SIG-M5 (cell line): ENCODE results near the gene GNG7.
"Not testable (repeated sequence)": the region's sequence is repeated elsewhere in the genome, so short reads cannot be mapped to it uniquely, and the experiment has no call there.

Experiments
- DNase-seq: peaks from one replicate; lab custom pipeline; 2025; lab: John Stamatoyannopoulos, UW

Gene GNG7

GRCh38 chr19:2484178-2484937 lies 218.1 kb downstream of the GNG7 start:
- DNase-seq: no peak

DNA sequence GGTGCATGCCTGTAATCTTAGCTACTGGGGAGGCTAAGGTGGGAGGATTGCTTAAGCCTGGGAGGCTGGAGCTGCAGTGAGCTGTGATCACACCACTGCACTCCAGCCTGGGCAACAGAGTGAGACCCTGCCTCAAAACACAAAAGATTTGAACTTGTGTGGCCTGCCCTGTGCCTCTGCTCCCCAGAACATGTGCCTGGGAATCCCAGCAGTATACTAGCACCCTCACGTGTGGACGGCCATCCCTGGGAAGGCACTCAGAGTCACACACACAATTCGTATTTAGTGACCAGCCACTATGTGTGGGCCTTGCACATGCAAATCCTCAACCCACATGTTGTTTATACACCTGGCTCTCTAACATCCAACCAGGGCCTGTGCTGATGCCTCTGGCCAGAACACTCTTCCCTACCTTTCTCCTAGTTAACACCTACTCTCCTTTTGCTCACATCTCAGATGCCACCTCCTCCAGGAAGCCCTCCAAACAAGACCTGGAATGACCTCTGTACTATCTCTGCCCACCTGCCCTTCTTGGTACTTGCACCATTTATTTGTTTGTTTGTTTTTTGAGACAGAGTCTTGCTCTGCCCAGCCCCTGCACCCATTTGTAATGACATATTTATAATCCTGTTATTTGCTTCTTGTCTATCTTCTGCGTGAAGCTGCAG lies 218.9 kb downstream of the GNG7 start:
- DNase-seq: no peak

GRCh38 chr19:2483084-2483483 lies 219.4 kb downstream of the GNG7 start:
- DNase-seq: no peak

DNA sequence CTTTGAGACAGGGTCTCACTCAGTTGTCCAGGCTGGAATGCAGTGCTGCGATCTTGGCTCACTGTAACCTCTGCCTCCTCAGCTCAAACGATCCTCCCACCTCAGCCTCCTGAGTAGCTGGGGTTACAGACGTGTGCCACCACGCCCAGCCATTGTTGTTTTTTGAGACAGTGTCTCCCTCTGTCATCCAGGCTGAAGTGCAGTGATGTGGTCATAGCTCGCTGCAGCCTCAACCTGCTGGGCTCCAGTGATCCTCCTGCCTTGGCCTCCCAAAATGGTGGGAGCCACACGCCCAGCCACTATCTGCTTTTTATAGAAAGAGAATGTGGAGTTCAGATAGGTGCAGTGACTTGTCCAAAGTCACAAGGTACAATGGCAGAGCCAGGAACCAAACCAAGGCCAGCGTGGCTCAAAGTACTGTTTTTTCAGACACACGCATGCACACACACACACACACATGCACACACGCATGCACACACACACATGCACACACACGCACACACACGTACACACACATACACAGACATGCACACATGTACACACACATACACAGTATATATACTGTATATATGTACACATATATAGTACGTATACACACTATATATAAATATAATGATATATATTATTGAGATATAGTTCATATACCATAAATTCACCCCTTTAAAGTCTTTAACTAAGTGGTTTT lies 220.0 kb downstream of the GNG7 start:
- no peak for DNase-seq

GRCh38 chr19:2481466-2481865 lies 221.0 kb downstream of the GNG7 start:
- DNase-seq: no peak

DNA sequence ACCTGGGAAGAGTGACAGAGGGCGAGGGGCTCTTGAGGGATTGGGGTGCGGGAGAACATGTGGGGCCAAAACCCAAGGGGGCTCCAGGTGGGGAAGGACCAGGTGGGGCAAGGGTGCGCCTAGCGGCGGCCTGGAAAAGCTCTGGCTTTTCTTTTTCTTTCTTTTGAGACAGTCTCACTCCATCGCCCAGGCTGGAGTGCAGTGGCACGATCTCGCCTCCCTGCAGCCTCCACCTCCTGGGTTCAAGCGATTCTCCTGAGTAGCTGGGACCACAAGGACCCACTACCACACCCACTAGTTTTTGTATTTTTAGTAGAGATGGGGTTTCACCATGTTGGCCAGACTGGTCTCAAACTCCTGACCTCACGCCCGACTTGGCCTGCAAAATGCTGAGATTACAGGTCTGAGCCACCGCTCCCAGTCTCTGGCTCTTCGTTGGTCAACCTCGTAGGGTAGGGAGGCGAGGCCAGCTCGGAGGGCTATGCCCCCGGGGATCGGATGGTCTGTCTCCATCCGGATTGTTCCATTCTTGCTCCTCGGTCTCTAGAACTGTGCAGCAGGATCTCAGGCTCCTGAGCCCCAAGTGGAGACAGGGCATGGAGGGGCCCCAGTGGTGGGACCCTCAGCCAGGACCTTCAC lies 222.8 kb downstream of the GNG7 start:
- DNase-seq: no peak

DNA sequence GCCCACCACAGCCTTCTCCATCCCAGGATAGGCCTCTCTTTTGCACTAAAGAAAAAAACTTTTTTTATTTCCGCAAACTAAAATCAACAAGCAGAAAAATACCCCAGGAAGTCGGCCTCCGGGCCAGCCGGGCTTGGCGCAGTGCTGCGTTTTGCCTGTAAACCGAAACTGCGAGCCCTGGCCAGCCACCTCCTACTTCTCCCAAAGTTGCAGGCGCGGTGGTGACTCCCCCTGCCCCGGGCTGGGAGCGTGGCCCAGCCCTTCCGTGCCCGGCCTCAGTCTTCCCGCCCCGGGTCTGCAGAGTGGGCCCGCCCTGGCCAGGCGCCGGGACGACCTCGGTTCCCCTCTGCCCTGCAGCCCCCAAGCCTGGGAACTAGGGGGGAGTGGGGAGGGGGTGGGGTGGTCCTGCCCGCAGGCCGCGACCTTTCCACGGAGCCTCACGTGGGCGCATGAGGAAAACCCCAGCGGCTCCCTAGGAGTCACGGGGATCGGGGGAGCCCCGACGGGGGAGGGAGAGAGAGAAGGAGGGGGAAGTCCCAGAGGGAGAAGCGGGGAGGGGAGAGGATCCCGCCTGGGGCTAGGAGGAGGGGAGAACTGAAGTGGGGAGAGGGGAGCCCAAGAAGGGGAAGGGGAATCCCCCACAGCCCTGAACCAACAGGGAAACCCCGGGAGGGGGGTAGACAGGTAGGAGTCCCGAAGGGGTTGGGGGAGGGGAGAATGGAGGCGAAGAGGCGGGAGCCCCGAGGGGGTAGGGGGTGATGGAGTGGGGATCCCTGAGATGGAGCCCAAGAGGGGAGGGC lies 223.5 kb downstream of the GNG7 start:
- DNase-seq: no peak

GRCh38 chr19:2478278-2478755 lies 224.2 kb downstream of the GNG7 start:
- peak; percentile 86 for DNase-seq

DNA sequence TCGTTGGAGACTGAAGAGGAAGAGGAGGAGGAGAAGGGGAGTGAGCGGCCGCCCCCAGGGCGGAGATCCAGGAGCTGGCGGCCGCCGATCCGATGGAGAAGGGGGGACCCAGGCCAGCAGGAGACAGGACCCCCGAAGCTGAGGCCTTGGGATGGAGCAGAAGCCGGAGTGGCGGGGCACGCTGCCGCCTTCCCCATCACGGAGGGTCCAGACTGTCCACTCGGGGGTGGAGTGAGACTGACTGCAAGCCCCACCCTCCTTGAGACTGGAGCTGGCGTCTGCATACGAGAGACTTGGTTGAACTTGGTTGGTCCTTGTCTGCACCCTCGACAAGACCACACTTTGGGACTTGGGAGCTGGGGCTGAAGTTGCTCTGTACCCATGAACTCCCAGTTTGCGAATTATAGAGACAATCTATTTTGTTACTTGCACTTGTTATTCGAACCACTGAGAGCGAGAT lies 224.7 kb downstream of the GNG7 start:
- no peak for DNase-seq

GRCh38 chr19:2477141-2477710 lies 225.3 kb downstream of the GNG7 start:
- no peak for DNase-seq

GRCh38 chr19:2476451-2477140 lies 225.9 kb downstream of the GNG7 start:
- no peak for DNase-seq

- peak; percentile 76 for DNase-seq
Measured at GRCh38 chr19:2475702-2476450, 226.6 kb downstream of the GNG7 start, which contains the start of gene GADD45B. Gene GADD45B, plus strand, starts transcription at chr19:2476127. Its CDS starts 232 bp downstream, at chr19:2476359.

DNA sequence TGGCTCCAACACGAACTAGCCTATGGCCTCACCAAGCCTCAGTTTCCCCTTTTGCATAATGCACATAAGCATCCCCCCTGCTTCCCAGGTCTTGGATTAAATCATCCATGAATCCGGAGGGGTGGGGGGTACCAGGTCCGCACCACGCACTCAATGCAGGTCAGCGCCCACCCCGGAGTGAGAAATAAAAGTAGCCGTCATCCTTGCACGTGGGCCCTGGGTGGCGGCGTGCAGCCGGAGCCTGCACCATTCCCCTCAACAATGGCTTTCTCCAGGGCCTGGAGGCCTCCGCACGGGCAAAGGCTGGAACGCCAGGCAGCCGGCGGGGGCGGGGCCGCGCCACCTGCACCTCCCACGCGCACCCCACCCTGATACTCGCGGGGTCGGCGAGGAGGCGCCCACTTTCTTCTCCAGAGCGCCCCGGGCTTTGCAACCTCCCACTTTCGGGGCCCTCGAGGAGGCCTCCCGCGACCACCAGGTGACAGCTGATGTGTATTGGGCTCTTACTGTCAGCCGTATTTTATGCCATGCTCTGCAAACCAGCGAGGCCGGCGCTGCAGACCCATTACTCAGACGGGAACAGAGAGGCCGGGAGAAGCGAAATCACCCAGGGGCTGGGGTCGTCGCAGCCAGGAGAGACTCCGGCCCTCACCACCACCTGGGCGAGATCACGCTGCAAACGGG lies 227.3 kb downstream of the GNG7 start:
- DNase-seq: peak; percentile 24

DNA sequence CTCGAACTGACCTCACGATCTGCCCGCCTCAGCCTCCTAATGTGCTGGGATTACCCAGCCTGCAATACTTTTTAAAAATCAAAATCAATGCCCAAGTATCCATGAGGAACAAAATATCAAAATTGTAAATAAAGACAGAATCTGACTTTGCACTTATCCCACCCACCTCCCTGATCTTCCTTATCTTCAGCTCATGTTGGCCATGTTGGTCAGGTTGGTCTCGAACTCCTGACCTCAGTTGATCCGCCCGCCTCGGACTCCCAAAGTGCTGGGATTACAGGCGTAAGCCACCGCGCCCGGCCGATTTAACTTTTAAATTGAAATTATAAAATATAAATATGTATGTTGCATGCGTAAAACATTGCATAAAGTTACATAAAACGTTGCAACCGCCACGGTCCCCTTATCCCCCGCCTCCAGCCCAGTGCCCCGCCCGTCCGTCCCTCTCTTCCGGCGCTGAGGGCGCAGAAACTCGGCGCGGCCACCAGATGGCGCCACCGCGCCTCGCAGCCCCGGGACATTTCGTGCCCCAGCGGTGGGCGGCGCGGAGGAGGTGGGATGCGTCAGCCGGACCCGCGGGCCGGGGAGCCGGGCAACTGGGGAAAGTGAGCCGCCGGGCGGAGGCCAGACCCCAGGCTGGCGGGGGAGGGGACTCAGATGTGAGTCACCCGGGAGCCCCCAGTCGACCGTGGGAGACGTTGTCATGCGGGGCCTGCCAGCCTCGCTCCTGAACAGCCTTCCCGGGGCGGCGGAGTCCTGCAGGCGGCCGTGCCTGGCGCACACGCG lies 228.1 kb downstream of the GNG7 start:
- DNase-seq: peak; percentile 31

GRCh38 chr19:2469915-2470200 lies 232.6 kb downstream of the GNG7 start:
- not testable (repeated sequence) for DNase-seq

DNA sequence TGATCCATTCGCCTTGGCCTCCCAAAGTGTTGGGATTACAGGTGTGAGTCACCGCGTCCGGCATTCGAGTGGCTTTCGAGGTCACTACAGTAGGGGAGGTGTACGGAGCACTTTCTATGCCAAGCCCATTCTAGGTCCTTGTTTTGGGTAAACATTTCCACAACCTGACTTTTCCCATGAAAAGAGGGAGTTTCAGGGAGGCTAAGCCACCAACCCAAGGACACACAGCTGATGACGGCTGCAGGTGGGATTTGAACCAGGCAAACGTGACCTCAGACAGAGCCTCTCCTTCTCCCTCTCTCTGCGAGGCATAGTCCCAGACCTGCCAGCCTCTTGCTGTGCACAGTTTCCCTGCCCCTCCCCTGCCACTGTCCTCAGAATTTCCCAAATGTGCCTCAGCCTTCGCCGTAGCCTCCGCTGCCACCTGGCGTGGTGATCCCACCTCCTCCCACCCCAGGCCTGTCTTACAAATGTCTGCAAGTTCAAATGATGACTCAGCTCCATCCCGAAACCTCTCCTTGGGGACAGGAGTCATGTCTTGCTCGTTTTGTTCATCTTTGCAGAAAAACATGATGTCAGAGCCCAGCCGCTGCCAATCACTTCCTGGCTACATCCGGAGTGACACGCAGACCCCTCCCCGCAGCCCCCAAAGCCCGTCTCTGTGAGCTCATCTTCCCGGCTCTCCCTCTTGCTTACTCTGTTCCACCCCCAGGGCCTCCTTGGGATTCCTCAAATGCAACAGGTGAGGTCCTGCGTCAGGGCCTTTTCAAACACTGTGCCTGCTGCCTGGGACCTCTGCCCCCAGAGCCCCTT lies 233.2 kb downstream of the GNG7 start:
- no peak for DNase-seq

DNA sequence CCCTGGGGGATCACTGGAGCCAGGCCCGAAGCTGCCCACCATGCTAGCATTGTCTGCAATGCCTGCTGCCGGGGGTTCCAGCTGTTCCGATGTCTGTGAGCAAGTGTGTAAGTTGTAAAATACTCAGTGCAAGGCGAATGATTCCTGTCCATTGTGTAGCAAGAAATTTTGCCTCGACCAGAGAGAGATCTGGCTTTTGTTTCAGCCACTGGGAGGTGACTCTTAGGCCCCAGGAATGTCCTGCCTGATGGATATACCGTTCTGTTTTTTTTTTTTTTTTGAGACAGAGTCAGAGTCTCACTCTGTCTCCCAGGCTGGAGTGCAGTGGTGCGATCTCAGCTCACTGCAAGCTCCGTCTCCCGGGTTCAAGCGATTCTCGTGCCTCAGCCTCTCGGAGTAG lies 233.9 kb downstream of the GNG7 start:
- no peak for DNase-seq

DNA sequence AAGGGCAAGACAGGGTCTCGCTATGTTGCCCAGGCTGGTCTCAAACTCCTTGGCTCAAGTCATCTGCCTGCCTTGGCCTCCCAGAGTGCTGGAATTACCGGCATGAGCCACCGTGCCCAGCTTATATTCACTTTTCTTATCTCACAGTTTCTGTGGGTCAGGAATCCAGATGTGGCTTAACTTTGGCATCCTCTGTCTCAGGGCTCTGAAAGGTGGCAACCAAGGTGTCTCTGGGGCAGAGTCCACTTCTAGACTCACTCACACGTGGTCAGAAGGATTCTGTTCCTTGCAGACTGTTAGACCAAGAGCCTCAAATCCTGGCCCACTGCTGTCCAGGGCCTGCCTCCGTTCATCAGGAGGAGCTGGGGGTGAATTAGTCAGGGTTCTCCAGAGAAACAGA lies 238.1 kb downstream of the GNG7 start:
- DNase-seq: no peak
